ENCODE results near the gene ATP8B1.

- no peak for TF ChIP-seq POLR2A (IDR thresholded peaks at IDR 0.05)
- TF ChIP-seq CTCF (IDR thresholded peaks at IDR 0.05) = no peak
Measured at GRCh38 chr18:57674891-57675290, 128.2 kb downstream of the ATP8B1 start.
